PC-9 (cell line): ENCODE results near the gene HMGN1. TPM values are rescaled to one million over a fixed set of nuclear protein-coding genes. Genes with fewer than 3 reads are reported as not detected.

ENCODE experiments used
- BruUV-seq: library from RNA; stranded (reverse); fragments of 400-500 nt; replicated peaks from 2 replicates; lab custom pipeline; 2021; lab: Mats Ljungman, UMichigan
- CTCF ChIA-PET: fragments of 300-600 bp; sonication (Branson Sonifier 250); formaldehyde crosslinking; loops from one replicate; lab custom pipeline; 2022; ENCODE audit warnings: antibody characterized with exemption; lab: Charles Lee
- POLR2A ChIA-PET: fragments of 300-600 bp; sonication (Branson Sonifier 250); formaldehyde crosslinking; loops from one replicate; lab custom pipeline; 2022; ENCODE audit warnings: antibody characterized with exemption; ENCODE audit not compliant: unreplicated experiment; lab: Charles Lee
- DNase-seq, 2 experiments: peaks; one replicate each; pipeline versions ENCODE4 v3.0.0 to v3.0.0-alpha.2; 2015 to 2022; ENCODE audit warnings: mixed read lengths in 1 of 2
- H2AFZ ChIP-seq: fragments of 200-600 bp; sonication (generic); 2 replicates; pipeline ENCODE4 v1.8.1; 2017; ENCODE audit warnings: antibody characterized with exemption
- H3F3A ChIP-seq: fragments of 200-600 bp; sonication (generic); 2 replicates; pipeline ENCODE4 v1.8.1; 2017; ENCODE audit warnings: antibody characterized with exemption, mild to moderate bottlenecking, low read depth; ENCODE audit not compliant: insufficient read depth
- H3K27ac ChIP-seq: fragments of 200-600 bp; sonication (generic); 2 replicates; pipeline ENCODE4 v1.6.1; 2016; ENCODE audit warnings: mixed run types
- H3K27me3 ChIP-seq: fragments of 200-600 bp; sonication (generic); 2 replicates; pipeline ENCODE4 v1.6.1; 2016; ENCODE audit warnings: low read depth, mixed run types; ENCODE audit not compliant: insufficient read depth
- H3K36me3 ChIP-seq: fragments of 200-600 bp; sonication (generic); 2 replicates; pipeline ENCODE4 v1.6.1; 2016; ENCODE audit warnings: low read depth, mixed run types
- H3K4me1 ChIP-seq: fragments of 200-600 bp; sonication (generic); replicated peaks from 2 replicates; pipeline ENCODE4 v1.6.1; 2016; ENCODE audit warnings: mixed run types; ENCODE audit not compliant: insufficient read depth
- H3K4me2 ChIP-seq: fragments of 200-600 bp; sonication (generic); 2 replicates; pipeline ENCODE4 v1.6.1; 2017; ENCODE audit warnings: mixed run types
- H3K4me3 ChIP-seq: fragments of 200-600 bp; sonication (generic); 2 replicates; pipeline ENCODE4 v1.6.1; 2016; ENCODE audit warnings: mixed run types
- H3K79me2 ChIP-seq: fragments of 200-600 bp; sonication (generic); 2 replicates; pipeline ENCODE4 v1.6.1; 2017; ENCODE audit warnings: low read depth, mixed run types
- H3K9me2 ChIP-seq: fragments of 200-600 bp; sonication (generic); 2 replicates; pipeline ENCODE4 v1.8.1; 2017; ENCODE audit warnings: mild to moderate bottlenecking; ENCODE audit not compliant: insufficient read depth
- H3K9me3 ChIP-seq: fragments of 200-600 bp; sonication (generic); 2 replicates; pipeline ENCODE4 v1.8.1; 2016; ENCODE audit warnings: low read depth; ENCODE audit not compliant: insufficient read depth
- H4K20me1 ChIP-seq: fragments of 200-600 bp; sonication (generic); 2 replicates; pipeline ENCODE4 v1.8.1; 2017; ENCODE audit not compliant: insufficient read depth
- EZH2 ChIP-seq: fragments of 200-600 bp; sonication (generic); IDR thresholded peaks from 2 replicates; pipeline ENCODE4 v1.8.0; 2017; ENCODE audit warnings: antibody characterized with exemption, low read depth
- intact Hi-C: fragments of 100-400 bp; cut with micrococcal nuclease; formaldehyde crosslinking; loops from one replicate; pipeline ENCODE4 v1.10.0; 2022; ENCODE audit not compliant: unreplicated experiment
- total RNA-seq: library from RNA; stranded (reverse); gene quantifications from 2 replicates; pipeline ENCODE4 v1.2.3, GENCODE V29; 2021
- TF ChIP-seq, protein P1 (sequence below): fragments of 200-600 bp; sonication (generic); conservative IDR thresholded peaks from 2 replicates; pipeline ENCODE4 v1.6.1; 2017; ENCODE audit warnings: mixed run types, antibody characterized with exemption, mild to moderate bottlenecking, moderate library complexity

Gene HMGN1
- total RNA-seq, 1 experiment from 2014 or later: 369 TPM

DNA sequence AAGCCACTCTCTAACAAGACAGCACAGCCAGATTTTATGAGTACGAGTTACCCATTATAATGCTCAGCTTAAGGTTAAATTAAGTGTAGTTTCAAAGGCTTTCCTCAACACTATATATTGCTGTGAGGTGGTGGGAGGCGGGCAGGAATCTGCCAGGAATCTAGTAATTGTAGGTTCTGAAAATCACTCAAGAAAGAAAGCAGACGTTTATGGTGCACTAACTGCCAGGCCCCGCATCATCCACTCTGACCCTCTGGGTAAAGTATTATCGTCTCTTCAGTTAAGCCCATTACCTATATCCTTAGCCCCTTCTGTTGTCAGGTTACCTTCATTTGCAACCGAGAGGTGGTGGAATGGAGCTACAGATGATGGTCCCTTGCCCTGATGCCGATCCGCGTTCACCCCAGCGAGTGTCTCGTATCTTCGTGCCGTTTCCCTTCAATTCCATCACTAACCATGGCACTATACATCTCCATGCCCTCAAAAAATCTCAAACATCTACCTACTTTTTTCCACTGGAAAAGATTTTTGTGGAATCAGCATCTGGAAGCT lies 12.4 kb downstream of the HMGN1 start:
- no peak for DNase-seq
- CTCF ChIA-PET: no interaction called here
- no TSS peak for BruUV-seq
- Histone ChIP-seq H3K36me3 (peaks cover 2% of the 10 kb centered on the region; the same call in 1 of the 2 replicates), H3K4me1 (no peaks in the 10 kb centered on the region), H4K20me1 (no peaks in the 10 kb centered on the region), H3K4me3 (no peak overlapping the region), H3K27ac (no peak overlapping the region), H2AFZ (no peak overlapping the region), H3K27me3 (no peaks in the 10 kb centered on the region), H3K9me2 (no peaks in the 10 kb centered on the region), H3K9me3 (no peaks in the 10 kb centered on the region), H3F3A (0 out of 2 replicates have a peak, but pooled peaks cover 13% of the 10 kb centered on the region), H3K79me2 (no peaks in the 10 kb centered on the region), H3K4me2 (no peak overlapping the region)
- POLR2A ChIA-PET: no interaction called here
- intact Hi-C loops: no loop called here
- TF ChIP-seq EZH2: no peak
- TF ChIP-seq, protein P1, sequence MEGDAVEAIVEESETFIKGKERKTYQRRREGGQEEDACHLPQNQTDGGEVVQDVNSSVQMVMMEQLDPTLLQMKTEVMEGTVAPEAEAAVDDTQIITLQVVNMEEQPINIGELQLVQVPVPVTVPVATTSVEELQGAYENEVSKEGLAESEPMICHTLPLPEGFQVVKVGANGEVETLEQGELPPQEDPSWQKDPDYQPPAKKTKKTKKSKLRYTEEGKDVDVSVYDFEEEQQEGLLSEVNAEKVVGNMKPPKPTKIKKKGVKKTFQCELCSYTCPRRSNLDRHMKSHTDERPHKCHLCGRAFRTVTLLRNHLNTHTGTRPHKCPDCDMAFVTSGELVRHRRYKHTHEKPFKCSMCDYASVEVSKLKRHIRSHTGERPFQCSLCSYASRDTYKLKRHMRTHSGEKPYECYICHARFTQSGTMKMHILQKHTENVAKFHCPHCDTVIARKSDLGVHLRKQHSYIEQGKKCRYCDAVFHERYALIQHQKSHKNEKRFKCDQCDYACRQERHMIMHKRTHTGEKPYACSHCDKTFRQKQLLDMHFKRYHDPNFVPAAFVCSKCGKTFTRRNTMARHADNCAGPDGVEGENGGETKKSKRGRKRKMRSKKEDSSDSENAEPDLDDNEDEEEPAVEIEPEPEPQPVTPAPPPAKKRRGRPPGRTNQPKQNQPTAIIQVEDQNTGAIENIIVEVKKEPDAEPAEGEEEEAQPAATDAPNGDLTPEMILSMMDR: no peak

DNA sequence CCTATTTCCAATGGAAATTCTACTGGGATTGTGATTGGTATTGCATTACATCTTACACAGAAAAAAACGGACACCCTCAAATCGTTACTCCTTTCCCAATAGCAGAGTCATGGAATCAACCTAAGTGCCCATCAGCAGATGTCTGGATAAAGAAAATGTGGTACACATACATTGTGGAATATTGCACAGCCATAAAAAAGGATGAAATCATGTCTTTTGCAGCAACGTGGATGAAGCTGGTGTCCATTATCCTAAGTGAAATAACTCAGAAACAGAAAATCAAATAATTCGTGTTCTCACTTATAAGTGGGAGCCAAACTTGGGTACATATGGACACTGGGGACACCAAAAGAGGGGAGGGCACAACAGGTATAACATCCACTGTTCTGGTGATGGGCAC lies 14.3 kb downstream of the HMGN1 start:
- Histone ChIP-seq H3K79me2 (no peaks in the 10 kb centered on the region), H4K20me1 (no peaks in the 10 kb centered on the region), H2AFZ (no peak overlapping the region), H3K9me2 (no peaks in the 10 kb centered on the region), H3K4me1 (no peaks in the 10 kb centered on the region), H3K4me2 (no peak overlapping the region), H3K36me3 (no peaks in the 10 kb centered on the region), H3K9me3 (no peaks in the 10 kb centered on the region), H3K27me3 (no peaks in the 10 kb centered on the region), H3K27ac (no peak overlapping the region), H3F3A (0 out of 2 replicates have a peak, but pooled peaks cover 4% of the 10 kb centered on the region), H3K4me3 (no peak overlapping the region)
- no TSS peak for BruUV-seq
- POLR2A ChIA-PET: no interaction called here
- TF ChIP-seq EZH2: no peak
- TF ChIP-seq, protein P1: no peak
- CTCF ChIA-PET: no interaction called here
- no peak for DNase-seq
- intact Hi-C loops: no loop called here

DNA sequence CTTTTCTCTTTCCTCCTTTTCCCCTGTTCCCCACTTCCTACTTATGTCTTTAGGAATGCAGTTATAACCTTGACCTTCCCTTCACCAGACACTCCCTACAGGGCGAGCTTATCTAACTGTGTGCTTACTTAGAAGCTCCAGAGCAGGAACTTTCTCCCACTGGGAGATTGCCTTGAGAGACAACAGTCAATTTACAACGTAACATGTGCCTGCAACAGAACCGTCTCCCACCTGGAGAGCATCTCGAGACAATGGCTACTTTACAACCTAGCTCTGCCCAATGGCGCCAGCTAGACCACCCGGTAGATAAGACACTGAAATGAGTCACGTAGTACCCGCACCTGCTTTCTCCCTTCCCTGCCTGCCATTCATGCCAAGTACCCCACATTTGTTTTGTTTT lies 16.7 kb downstream of the HMGN1 start:
- Histone ChIP-seq H3K4me2 (no peak overlapping the region), H3K4me3 (no peak overlapping the region), H3F3A (no peaks in the 10 kb centered on the region), H2AFZ (no peak overlapping the region), H3K4me1 (no peaks in the 10 kb centered on the region), H3K36me3 (no peaks in the 10 kb centered on the region), H3K79me2 (no peaks in the 10 kb centered on the region), H4K20me1 (no peaks in the 10 kb centered on the region), H3K9me3 (no peaks in the 10 kb centered on the region), H3K9me2 (no peaks in the 10 kb centered on the region), H3K27me3 (no peaks in the 10 kb centered on the region), H3K27ac (no peak overlapping the region)
- ChIA-PET POLR2A (no interaction called here), CTCF (no interaction called here)
- intact Hi-C loops: no loop called here
- no TSS peak for BruUV-seq
- TF ChIP-seq EZH2: no peak
- TF ChIP-seq, protein P1: no peak
- no peak for DNase-seq
